C4-2B (cell line): ENCODE measurements around the gene MEP1A.
A peak's percentile ranks its signal among the peaks of the same experiment; 100 is the strongest.
"Not testable (repeated sequence)": the region's sequence is repeated elsewhere in the genome, so short reads cannot be mapped to it uniquely, and the experiment has no call there.

ENCODE experiments used
- H3K27ac ChIP-seq: fragments of 450-650 bp; 2 replicates; pipeline ENCODE4 v1.5.1; 2017
- ZFX ChIP-seq: fragments of 450-650 bp; IDR thresholded peaks from 2 replicates; pipeline ENCODE4 v1.6.1; 2017
- TF ChIP-seq, protein P1 (sequence below): fragments of 450-650 bp; conservative IDR thresholded peaks from 2 replicates; pipeline ENCODE4 v1.5.1; 2017; ENCODE audit warnings: mild to moderate bottlenecking

Gene MEP1A

GRCh38 chr6:46816626-46817025 is 23.4 kb downstream of the MEP1A start:
- TF ChIP-seq ZFX = no peak
- TF ChIP-seq, protein P1, sequence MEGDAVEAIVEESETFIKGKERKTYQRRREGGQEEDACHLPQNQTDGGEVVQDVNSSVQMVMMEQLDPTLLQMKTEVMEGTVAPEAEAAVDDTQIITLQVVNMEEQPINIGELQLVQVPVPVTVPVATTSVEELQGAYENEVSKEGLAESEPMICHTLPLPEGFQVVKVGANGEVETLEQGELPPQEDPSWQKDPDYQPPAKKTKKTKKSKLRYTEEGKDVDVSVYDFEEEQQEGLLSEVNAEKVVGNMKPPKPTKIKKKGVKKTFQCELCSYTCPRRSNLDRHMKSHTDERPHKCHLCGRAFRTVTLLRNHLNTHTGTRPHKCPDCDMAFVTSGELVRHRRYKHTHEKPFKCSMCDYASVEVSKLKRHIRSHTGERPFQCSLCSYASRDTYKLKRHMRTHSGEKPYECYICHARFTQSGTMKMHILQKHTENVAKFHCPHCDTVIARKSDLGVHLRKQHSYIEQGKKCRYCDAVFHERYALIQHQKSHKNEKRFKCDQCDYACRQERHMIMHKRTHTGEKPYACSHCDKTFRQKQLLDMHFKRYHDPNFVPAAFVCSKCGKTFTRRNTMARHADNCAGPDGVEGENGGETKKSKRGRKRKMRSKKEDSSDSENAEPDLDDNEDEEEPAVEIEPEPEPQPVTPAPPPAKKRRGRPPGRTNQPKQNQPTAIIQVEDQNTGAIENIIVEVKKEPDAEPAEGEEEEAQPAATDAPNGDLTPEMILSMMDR = no peak
- no peak overlapping the region for H3K27ac ChIP-seq

- TF ChIP-seq, protein P1 = no peak
- TF ChIP-seq ZFX = no peak
- peak overlapping the region; percentile 100 for H3K27ac ChIP-seq
These were observed 26.4 kb downstream of the MEP1A start for GRCh38 chr6:46819561-46819960.

- no peak for TF ChIP-seq ZFX
- TF ChIP-seq, protein P1 = no peak
- H3K27ac ChIP-seq = peak overlapping the region; percentile 100; the same call in 1 of the 2 replicates
These were observed 28.3 kb downstream of the MEP1A start for GRCh38 chr6:46821458-46821881.

DNA sequence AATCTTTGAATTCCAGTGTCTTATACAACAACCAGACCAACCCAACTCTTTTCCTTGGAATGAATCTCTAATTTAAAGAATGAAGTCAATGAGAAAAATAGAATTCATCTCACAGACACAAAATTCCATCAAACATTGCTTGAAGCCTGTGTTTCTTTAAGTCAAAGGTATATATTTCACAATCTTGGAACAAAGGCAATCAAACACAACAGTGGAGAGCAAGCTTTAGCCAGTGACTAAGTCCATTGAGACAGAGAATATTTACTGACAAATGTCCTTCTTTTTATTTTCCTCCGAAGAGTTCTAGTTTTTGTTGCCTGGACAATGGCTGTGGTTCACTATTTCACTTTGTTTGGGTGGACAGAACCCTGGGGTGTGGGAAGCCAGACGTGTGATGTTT is 35.8 kb downstream of the MEP1A start:
- TF ChIP-seq ZFX = no peak
- TF ChIP-seq, protein P1 = no peak
- H3K27ac ChIP-seq = no peak overlapping the region

- TF ChIP-seq, protein P1 = no peak
- TF ChIP-seq ZFX = no peak
- no peak overlapping the region for H3K27ac ChIP-seq
These were observed 39.6 kb downstream of the MEP1A start for GRCh38 chr6:46832816-46833215.

DNA sequence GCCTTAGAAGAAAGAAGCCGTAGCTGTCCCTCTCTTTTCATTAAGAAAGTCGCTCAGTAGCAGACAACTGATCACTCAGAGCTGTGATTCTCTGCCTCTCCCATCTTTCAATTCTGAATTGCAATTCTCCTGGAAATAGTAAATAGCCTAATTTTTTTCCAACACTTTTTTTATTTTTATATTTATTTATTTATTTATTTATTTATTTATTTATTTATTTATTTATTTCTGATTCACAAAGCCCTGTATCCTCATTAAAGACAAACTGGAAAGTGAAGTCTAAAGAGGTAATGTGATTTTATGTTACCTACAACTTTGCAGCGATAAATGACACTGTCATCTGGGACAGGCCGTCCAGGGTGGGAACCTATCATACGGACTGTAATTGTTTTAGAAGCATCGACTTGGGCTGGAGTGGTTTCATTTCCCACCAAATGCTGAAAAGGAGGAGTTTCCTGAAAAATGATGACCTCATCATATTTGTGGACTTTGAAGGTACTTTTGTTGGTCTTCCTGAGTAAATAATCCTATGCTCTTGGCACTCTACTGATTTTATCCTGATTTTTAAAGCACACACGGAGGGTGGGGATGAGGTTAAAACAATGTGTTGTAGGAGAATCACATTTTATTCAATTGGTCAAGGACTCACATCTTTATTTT is 41.2 kb downstream of the MEP1A start:
- not testable (repeated sequence) for H3K27ac ChIP-seq

DNA sequence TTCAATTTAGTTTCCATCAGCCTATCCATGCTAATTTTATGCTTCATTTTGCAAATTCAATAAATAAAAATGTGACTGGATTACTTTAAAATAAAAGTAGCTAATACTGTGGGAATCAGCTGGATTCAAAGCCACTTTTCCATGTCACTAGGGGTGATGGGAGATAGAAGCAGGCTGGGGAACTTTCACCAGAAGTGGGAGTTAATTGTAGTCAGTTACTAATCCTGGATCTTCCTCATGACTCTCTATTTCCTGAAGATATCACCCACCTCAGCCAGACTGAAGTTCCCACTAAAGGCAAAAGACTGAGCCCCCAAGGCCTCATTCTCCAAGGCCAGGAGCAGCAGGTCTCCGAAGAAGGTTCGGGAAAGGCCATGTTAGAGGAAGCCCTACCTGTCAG is 41.8 kb downstream of the MEP1A start:
- H3K27ac ChIP-seq = not testable (repeated sequence)

GRCh38 chr6:46838033-46838432 is 44.8 kb downstream of the MEP1A start:
- no peak overlapping the region for H3K27ac ChIP-seq
- no peak for TF ChIP-seq ZFX
- TF ChIP-seq, protein P1 = no peak

DNA sequence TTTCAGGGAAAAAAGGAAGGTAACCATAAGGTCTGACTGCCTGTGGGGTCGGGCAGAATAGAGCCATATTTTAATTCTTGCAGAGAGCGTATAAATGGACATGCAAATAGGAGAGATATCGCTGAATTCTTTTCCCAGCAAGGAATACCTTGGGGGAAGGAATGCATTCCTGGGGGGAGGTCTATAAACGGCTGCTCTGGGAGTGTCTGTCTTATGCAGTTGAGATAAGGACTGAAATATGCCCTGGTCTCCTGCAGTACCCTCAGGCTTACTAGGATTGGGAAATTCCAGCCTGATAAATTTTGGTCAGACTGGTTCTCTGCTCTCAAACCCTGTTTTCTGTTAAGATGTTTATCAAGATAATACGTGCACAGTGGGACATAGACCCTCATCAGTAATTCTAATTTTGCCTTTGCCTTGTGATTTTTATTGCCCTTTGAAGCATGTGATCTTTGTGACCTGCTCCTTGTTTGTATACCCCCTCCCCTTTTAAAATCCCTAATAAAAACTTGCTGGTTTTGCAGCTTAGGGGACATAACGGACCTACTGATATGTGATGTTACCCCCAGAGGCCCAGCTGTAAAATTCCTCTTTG is 49.2 kb downstream of the MEP1A start:
- H3K27ac ChIP-seq = not testable (repeated sequence)
